ENCODE data around the gene GALE. TPM values are rescaled to one million over a fixed set of nuclear protein-coding genes. Genes with fewer than 3 reads are reported as not detected.

The GALE gene
- polyA plus RNA-seq, 3 donors, result 17.6 to 21.9 (median 18.0) TPM

- Histone ChIP-seq H3K4me1 (ENCODE audit: control insufficient read depth in 1 of 2, insufficient read depth in 2 of 2, low read length in 2 of 2) (peaks cover 23 to 28% of the 10 kb centered on the region in 2 donors), H2AFZ (ENCODE audit: insufficient read depth, low read depth, low read length, poor library complexity, severe bottlenecking) (no peak overlapping the region), H4K20me1 (ENCODE audit: insufficient read depth, low read length) (no peaks in the 10 kb centered on the region), H3K27ac (ENCODE audit: low read depth in 1 of 2, low read length in 2 of 2) (peak overlapping the region in 1 of 2 donors; percentile 99), H3K9me3 (replicated peaks in 1 of 2; ENCODE audit: control insufficient read depth in 1 of 2, insufficient read depth in 1 of 2, low read length in 2 of 2) (no peaks in the 10 kb centered on the region), H3K36me3 (replicated peaks in 1 of 2; ENCODE audit: control insufficient read depth in 1 of 2, insufficient read depth in 2 of 2, low read length in 2 of 2) (peaks cover 10 to 24% of the 10 kb centered on the region in 2 donors), H3K27me3 (ENCODE audit: control insufficient read depth in 2 of 2, insufficient read depth in 2 of 2, low read length in 2 of 2) (no peaks in the 10 kb centered on the region), H3K4me2 (replicated peaks; ENCODE audit: extremely low read depth, low read length, poor library complexity, severe bottlenecking) (peak overlapping the region; percentile 97), H3K79me2 (ENCODE audit: insufficient read depth, low read length) (peaks cover 69% of the 10 kb centered on the region), H3K9ac (ENCODE audit: insufficient read depth, low read length, poor library complexity, severe bottlenecking) (peak overlapping the region; percentile 9), H3K4me3 (replicated peaks in 1 of 3; ENCODE audit: low read depth in 2 of 3, low read length in 3 of 3) (peak overlapping the region in 1 of 3 experiments; percentile 89)
- H3K9me3 Mint-ChIP-seq, result no peaks in the 10 kb centered on the region
- H3K36me3 Mint-ChIP-seq, result peaks cover 21 to 32% of the 10 kb centered on the region in 2 donors
- intact Hi-C loops (cut with micrococcal nuclease), result loop anchor here in 1 of 2 donors (2.0 kb wide), 1 partner anchor 21 kb away; the partner anchor contains the start of gene GALE
- peak overlapping the region in 1 of 2 donors; percentile 7 for H3K4me3 Mint-ChIP-seq
- no CpG with 5 or more reads among the region's 3 CpGs for WGBS (ENCODE audit: insufficient coverage)
- peak in 2 of 3 donors; percentile 61 to 63 for DNase-seq
- no peaks in the 10 kb centered on the region for H3K27me3 Mint-ChIP-seq (ENCODE audit: low read depth in 3 of 3)
- H3K4me1 Mint-ChIP-seq, result peaks cover 25% of the 10 kb centered on the region
- no peak for TF ChIP-seq CTCF (IDR thresholded peaks at IDR 0.05)
- peak overlapping the region; percentile 57 to 96 (median 85) for H3K27ac Mint-ChIP-seq
These were observed 20.7 kb downstream of the GALE start for GRCh38 chr1:23779826-23780371.

GRCh38 chr1:23777979-23778814, 22.4 kb downstream of the GALE start, which contains the start of gene PITHD1:
PITHD1 (plus strand) TSS chr1:23778418; CDS start chr1:23778516, 98 bp downstream.
- peak within 1 kb of the TSS; percentile 83 to 99 for H3K27ac ChIP-seq (ENCODE audit: low read depth in 1 of 2, low read length in 2 of 2)
- H3K4me1 ChIP-seq (ENCODE audit: control insufficient read depth in 1 of 2, insufficient read depth in 2 of 2, low read length in 2 of 2), result peaks cover 23 to 28% of the 10 kb centered on the region in 2 donors
- Mint-ChIP-seq H3K27me3 (ENCODE audit: low read depth in 3 of 3) (no peaks in the 10 kb centered on the region), H3K27ac (peak within 1 kb of the TSS; percentile 96 to 98 (median 97)), H3K4me1 (peaks cover 25% of the 10 kb centered on the region), H3K4me3 (peak within 1 kb of the TSS; percentile 85 to 97), H3K9me3 (no peaks in the 10 kb centered on the region), H3K36me3 (peaks cover 10 to 16% of the 10 kb centered on the region in 2 donors)
- intact Hi-C loops (cut with micrococcal nuclease), result loop anchor here in 1 of 2 donors (2.0 kb wide), 1 partner anchor 23 kb away; the partner anchor contains the start of gene GALE
- peak; percentile 83 to 87 (median 83) for DNase-seq
- no peaks in the 10 kb centered on the region for H3K27me3 ChIP-seq (ENCODE audit: control insufficient read depth in 2 of 2, insufficient read depth in 2 of 2, low read length in 2 of 2)
- H3K4me2 ChIP-seq (replicated peaks; ENCODE audit: extremely low read depth, low read length, poor library complexity, severe bottlenecking), result peak within 1 kb of the TSS; percentile 97
- H3K9me3 ChIP-seq (replicated peaks in 1 of 2; ENCODE audit: control insufficient read depth in 1 of 2, insufficient read depth in 1 of 2, low read length in 2 of 2), result no peaks in the 10 kb centered on the region
- H4K20me1 ChIP-seq (ENCODE audit: insufficient read depth, low read length), result no peaks in the 10 kb centered on the region
- no peak for TF ChIP-seq CTCF (IDR thresholded peaks at IDR 0.05)
- peak within 1 kb of the TSS; percentile 71 to 96 (median 89) for H3K4me3 ChIP-seq (replicated peaks in 1 of 3; ENCODE audit: low read depth in 2 of 3, low read length in 3 of 3)
- H3K36me3 ChIP-seq (replicated peaks in 1 of 2; ENCODE audit: control insufficient read depth in 1 of 2, insufficient read depth in 2 of 2, low read length in 2 of 2), result peaks cover 0 to 10% of the 10 kb centered on the region in 2 donors
- peak within 1 kb of the TSS; percentile 97 for H2AFZ ChIP-seq (ENCODE audit: insufficient read depth, low read depth, low read length, poor library complexity, severe bottlenecking)
- H3K79me2 ChIP-seq (ENCODE audit: insufficient read depth, low read length), result peaks cover 62% of the 10 kb centered on the region
- peak within 1 kb of the TSS; percentile 88 for H3K9ac ChIP-seq (ENCODE audit: insufficient read depth, low read length, poor library complexity, severe bottlenecking)
- WGBS (ENCODE audit: insufficient coverage), result under 1% methylated on average over 75 of the region's 91 CpGs
